ENCODE measurements around the gene C1QA.

The C1QA gene

DNA sequence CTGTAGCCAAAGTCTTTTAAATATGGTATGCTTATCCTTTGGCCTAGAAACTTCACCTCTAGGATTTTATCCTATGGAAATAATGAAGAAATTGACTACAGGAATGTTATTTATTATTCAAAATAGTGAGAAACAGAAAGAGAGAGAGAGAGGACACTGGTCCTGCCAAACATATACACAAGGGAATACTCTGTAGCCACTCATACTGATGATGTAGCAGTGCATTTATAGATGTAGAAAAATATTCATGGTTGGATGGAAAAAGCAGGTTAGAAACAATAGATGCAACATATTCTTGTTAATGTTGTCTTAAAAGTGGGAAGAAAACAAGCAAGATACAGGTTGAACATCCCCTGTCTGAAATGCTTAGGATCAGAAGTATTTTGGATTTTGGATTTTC is 52.0 kb downstream of the C1QA start:
- Mint-ChIP-seq H3K27ac (no peak overlapping the region), H3K27me3 (peaks cover 14% of the 10 kb centered on the region), H3K9me3 (no peaks in the 10 kb centered on the region), H3K36me3 (ENCODE audit: low read depth) (no peaks in the 10 kb centered on the region), H3K4me1 (ENCODE audit: low read depth) (no peaks in the 10 kb centered on the region), H3K4me3 (no peak overlapping the region)
